Astrocyte of the cerebellum (primary cell): Measurements from ENCODE around the gene DNASE1L2.

ENCODE experiments used
- DNase-seq: peaks from one replicate; pipeline ENCODE4 v3.0.0-alpha.2; 2011; ENCODE audit warnings: low read depth
- H3K4me3 ChIP-seq: 2 replicates; pipeline ENCODE4 v1.5.1; 2011; ENCODE audit warnings: mild to moderate bottlenecking, low read depth, low read length, moderate library complexity
- CTCF ChIP-seq: IDR thresholded peaks from 2 replicates; pipeline ENCODE4 v1.5.1; 2012; ENCODE audit warnings: low read length, low read depth, moderate library complexity, mild to moderate bottlenecking; ENCODE audit errors: missing control alignments
- in situ Hi-C: cut with HindIII; loops from 2 replicates; pipeline ENCODE4 v1.10.0; 2017; ENCODE audit warnings: low sequenced_read_pairs

DNASE1L2 gene

GRCh38 chr16:2223942-2224486, 12.2 kb upstream of the DNASE1L2 start:
- H3K4me3 ChIP-seq, result peak overlapping the region; percentile 92
- DNase-seq, result peak; percentile 15
- in situ Hi-C loops, result no loop called here
- peak; percentile 27 for TF ChIP-seq CTCF

DNA sequence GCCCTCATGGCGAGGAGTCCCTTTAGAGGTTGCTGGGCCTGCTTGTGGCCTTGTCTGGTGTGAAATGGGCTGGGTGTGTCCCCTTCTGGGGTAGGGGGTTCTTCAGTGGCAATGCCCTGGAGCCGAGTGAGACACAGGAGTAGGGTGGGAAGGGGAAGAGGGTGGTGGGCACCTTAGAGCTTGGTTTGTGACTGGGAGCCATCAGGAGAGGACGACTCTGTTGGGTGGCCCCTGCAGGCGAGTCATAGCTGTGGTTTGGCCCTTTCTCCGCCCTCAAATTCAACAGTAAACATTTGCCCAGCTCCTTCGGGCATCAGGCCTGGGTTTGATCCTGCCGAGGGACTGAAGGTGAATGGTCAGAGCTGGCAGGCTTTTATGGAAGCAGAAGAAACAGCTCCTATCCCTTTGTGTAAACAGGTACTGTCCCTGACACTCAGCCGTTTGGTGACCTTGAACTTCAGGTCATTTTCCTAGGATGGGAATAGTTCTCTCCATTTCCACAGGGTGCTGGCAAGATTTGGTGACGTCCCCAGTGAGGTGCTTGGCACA, 9.9 kb upstream of the DNASE1L2 start:
- no peak overlapping the region for H3K4me3 ChIP-seq
- in situ Hi-C loops, result no loop called here
- no peak for TF ChIP-seq CTCF
- DNase-seq, result no peak

- no peak for DNase-seq
- in situ Hi-C loops, result no loop called here
- TF ChIP-seq CTCF, result no peak
- H3K4me3 ChIP-seq, result no peak overlapping the region
Measured at GRCh38 chr16:2226918-2227317, 9.3 kb upstream of the DNASE1L2 start.

DNA sequence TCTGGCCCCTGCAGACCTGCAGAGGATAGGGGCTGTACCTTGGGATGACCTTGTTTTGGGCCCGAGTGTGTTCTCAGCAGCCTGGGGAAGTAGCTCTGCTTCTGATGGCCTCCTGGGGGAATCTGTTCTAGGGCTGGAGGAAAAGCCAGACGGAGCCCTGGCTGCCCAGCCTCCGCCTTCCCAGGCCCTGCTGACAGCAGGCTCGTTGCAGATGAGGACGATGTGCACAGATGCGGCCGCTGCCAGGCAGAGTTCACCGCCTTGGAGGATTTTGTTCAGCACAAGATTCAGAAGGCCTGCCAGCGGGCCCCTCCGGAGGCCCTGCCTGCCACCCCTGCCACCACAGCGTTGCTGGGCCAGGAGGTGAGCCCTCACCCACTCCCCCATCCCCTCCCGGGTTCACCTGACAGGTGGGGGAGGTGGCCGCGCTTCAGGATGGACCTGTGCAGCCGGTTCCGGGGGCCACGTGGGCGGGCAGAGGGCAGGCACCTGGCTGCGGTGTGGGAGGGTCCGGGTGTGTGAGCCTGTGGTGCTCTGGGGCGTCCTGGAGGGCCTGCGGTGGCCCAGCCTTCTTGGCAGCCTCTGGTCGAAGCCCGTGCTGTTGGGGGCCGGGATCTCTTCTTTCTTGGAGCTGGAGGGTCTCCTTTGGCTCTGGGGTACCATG, 8.0 kb upstream of the DNASE1L2 start:
- DNase-seq, result no peak
- in situ Hi-C loops, result no loop called here
- TF ChIP-seq CTCF, result no peak
- H3K4me3 ChIP-seq, result no peak overlapping the region

- H3K4me3 ChIP-seq, result no peak overlapping the region
- DNase-seq, result no peak
- TF ChIP-seq CTCF, result no peak
- in situ Hi-C loops, result no loop called here
Measured at GRCh38 chr16:2229091-2229490, 7.2 kb upstream of the DNASE1L2 start.

DNA sequence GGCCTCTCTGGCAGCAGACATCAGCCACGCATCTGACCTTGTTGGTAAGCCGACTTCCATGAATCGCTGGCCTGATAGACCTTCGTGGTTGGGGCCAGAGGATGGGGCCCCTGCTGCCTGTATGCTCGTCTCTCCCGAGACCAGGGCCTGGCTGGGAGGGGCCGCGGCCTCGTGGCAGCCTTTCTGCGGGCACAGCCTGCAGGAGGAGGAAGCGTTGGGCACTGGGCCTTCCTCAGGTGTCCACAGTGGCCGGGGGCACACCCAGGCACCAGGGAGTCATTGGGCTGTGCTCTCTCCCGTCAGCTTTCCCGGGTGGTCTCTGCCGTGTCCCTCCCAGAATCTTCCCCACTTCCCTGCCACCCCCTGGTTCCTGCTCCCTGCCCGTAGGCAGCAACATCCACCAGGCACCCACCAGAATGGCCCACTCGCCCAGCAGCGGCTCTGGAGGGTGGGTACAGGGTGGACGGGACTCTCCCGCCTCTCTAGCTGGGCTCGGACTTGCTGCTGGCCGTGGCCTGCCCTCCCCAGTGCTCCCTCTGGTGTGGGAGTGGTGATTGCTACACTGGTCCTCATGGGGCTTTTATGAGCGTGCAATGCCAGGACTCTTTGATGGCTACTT, 6.5 kb upstream of the DNASE1L2 start:
- TF ChIP-seq CTCF, result no peak
- no peak for DNase-seq
- in situ Hi-C loops, result no loop called here
- H3K4me3 ChIP-seq, result no peak overlapping the region
